Hepatocyte (in vitro differentiated cells): Measurements from ENCODE around the gene TNS3.

Experiments
- EZH2phosphoT487 ChIP-seq: fragments of 200-600 bp; sonication (generic); IDR thresholded peaks from one replicate; pipeline ENCODE4 v1.6.1; 2018; ENCODE audit warnings: antibody characterized with exemption, mild to moderate bottlenecking, low read depth, moderate library complexity; ENCODE audit not compliant: unreplicated experiment, severe bottlenecking
- TF ChIP-seq, protein P1 (sequence below): fragments of 200-600 bp; sonication (generic); IDR thresholded peaks from 2 replicates; pipeline ENCODE4 v1.5.1; 2016; ENCODE audit warnings: antibody characterized with exemption, mild to moderate bottlenecking; ENCODE audit not compliant: poor library complexity

DNA sequence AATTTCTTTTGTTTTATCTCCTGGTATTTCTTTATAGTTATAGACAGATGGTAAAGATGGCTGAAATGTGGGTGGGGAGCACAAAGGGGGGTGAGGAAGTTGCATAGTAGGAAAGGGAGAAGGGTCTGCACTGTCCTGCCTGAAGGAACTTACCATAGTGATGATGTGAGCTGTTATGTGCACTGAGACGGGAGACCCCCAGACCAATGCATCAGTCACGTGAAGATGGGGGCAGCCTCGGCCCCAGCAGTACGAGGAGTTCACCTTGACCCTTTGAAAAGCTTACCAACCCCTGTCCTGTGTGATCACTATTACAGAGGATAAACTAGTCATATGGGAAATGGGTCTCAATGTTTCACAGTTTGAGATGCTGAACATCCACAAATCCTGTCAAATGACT is 316.3 kb downstream of the TNS3 start:
- no peak for TF ChIP-seq EZH2phosphoT487
- TF ChIP-seq, protein P1, sequence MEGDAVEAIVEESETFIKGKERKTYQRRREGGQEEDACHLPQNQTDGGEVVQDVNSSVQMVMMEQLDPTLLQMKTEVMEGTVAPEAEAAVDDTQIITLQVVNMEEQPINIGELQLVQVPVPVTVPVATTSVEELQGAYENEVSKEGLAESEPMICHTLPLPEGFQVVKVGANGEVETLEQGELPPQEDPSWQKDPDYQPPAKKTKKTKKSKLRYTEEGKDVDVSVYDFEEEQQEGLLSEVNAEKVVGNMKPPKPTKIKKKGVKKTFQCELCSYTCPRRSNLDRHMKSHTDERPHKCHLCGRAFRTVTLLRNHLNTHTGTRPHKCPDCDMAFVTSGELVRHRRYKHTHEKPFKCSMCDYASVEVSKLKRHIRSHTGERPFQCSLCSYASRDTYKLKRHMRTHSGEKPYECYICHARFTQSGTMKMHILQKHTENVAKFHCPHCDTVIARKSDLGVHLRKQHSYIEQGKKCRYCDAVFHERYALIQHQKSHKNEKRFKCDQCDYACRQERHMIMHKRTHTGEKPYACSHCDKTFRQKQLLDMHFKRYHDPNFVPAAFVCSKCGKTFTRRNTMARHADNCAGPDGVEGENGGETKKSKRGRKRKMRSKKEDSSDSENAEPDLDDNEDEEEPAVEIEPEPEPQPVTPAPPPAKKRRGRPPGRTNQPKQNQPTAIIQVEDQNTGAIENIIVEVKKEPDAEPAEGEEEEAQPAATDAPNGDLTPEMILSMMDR: no peak
